AG04449 (cell line): ENCODE results near the gene FAM237B.
A peak's percentile ranks its signal among the peaks of the same experiment; 100 is the strongest.
"Not testable (repeated sequence)": the region's sequence is repeated elsewhere in the genome, so short reads cannot be mapped to it uniquely, and the experiment has no call there.

Experiments
- CTCF ChIA-PET: fragments of 350-600 bp; formaldehyde crosslinking; extraction: SDS; loops from one replicate; lab custom pipeline; 2021; ENCODE audit warnings: antibody characterized with exemption; lab: Yijun Ruan, JAX
- POLR2A ChIA-PET: fragments of 400-600, 350-600 bp; formaldehyde crosslinking; extraction: SDS; loops from one replicate; lab custom pipeline; 2020; ENCODE audit warnings: antibody characterized with exemption, inconsistent platforms; lab: Yijun Ruan, JAX
- DNase-seq: peaks from one replicate; pipeline ENCODE4 v3.0.0-alpha.2; 2010; ENCODE audit warnings: low read depth, low spot score
- H3K4me3 ChIP-seq: 2 replicates; pipeline ENCODE4 v1.5.1; 2011; ENCODE audit warnings: low read depth, mild to moderate bottlenecking, control low read depth, low read length
- TF ChIP-seq, protein P1 (sequence below): IDR thresholded peaks from one replicate; pipeline ENCODE4 v1.5.1; 2011; ENCODE audit warnings: mild to moderate bottlenecking, moderate library complexity, low read length, control low read depth, inconsistent platforms; ENCODE audit not compliant: insufficient read depth; ENCODE audit errors: missing control alignments

FAM237B gene

DNA sequence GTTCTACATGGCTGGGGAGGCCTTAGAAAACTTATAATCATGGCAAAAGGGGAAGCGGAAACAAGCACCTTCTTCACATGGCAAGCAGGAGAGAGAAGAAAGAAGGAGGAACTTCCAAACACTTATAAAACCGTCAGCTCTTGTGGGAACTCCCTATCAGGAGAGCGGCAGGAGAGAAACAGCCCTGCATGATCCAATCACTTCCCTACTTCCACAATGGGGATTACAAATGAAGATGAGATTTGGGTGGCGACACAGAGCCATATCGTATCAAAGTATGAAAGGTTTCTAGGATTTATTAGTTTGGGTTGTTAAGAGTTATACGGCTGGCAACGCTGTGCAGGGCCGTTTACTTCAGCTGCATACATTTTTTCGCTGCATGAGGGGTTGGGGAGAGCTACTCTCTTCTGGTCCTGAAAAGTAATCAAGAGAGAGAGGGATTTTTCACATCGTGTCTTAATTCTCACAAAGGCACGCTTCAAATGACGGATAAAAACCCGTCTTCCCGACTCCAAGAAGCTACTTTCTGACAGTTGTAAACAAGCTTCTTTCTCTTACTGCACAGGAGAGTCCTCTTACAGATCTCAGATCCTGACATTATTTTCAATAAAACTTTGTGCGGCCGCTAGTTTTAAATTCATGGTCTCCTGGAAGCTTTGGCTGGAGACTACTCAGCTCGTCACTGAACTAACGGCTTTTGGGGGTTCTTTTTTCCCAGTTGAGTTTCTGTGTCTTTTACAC, 24.7 kb upstream of the FAM237B start:
- ChIA-PET CTCF (interaction anchor here (0.7 to 2.5 kb wide), 29 partner anchors 9 to 192 kb away, joined by 3 to 12 read pairs (median 4); partner anchors contain the start of genes CLDN12 and STEAP2), POLR2A (interaction anchor here (0.6 to 1.0 kb wide), 4 partner anchors 28 to 58 kb away, joined by 3 to 4 read pairs (median 4); partner anchors contain the start of gene CLDN12)
- DNase-seq = no peak
- TF ChIP-seq, protein P1, sequence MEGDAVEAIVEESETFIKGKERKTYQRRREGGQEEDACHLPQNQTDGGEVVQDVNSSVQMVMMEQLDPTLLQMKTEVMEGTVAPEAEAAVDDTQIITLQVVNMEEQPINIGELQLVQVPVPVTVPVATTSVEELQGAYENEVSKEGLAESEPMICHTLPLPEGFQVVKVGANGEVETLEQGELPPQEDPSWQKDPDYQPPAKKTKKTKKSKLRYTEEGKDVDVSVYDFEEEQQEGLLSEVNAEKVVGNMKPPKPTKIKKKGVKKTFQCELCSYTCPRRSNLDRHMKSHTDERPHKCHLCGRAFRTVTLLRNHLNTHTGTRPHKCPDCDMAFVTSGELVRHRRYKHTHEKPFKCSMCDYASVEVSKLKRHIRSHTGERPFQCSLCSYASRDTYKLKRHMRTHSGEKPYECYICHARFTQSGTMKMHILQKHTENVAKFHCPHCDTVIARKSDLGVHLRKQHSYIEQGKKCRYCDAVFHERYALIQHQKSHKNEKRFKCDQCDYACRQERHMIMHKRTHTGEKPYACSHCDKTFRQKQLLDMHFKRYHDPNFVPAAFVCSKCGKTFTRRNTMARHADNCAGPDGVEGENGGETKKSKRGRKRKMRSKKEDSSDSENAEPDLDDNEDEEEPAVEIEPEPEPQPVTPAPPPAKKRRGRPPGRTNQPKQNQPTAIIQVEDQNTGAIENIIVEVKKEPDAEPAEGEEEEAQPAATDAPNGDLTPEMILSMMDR = no peak
- peak overlapping the region; percentile 96 for H3K4me3 ChIP-seq

DNA sequence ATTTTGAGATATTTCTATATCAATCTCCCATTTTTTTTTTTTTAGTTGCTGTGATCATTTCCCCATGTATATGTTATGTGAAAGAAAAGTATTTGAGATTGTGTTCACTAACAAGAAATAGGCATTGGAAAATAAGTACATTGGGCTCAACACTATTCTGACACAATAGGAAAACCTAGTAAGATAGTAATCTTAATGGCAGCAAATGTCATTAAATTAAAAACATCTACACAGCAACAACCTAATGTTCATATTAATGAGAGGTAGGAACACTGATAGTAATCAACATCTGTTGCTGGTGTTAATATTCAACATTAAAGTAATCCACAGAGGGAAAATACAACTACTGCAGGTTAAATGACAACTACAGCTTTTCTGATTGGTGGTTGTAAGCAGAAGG, 23.9 kb upstream of the FAM237B start:
- H3K4me3 ChIP-seq = no peak overlapping the region
- ChIA-PET POLR2A (interaction anchor here (1.0 kb wide), 1 partner anchor 59 kb away, joined by 4 read pairs; the partner anchor contains the start of gene CLDN12), CTCF (interaction anchor here (1.0 to 2.5 kb wide), 11 partner anchors 8 to 191 kb away, joined by 3 to 12 read pairs (median 6); partner anchors contain the start of gene STEAP1)
- no peak for DNase-seq
- TF ChIP-seq, protein P1 = no peak

DNA sequence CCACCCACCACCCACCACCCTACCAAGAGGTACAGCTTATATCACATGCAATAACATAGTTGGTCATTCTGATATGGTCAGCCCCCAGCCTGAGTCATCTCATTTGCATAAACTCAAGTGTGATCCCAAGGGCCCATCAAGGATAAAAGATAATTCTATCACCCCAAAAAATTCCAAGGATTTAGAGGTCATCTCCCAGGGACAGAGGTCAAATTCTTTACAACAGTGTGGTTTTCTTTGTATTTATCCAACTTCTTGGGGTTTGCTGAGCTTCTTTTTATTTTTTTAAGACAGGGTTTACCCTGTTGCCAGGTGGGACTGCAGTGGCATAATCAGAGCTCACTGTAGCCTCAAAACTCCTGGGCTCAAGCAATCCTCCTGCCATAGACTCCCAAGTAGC, 16.0 kb upstream of the FAM237B start:
- H3K4me3 ChIP-seq = no peak overlapping the region
- CTCF ChIA-PET = interaction anchor here (1.6 kb wide), 1 partner anchor 9 kb away, joined by 10 read pairs; the partner anchor contains the start of gene GTPBP10
- no peak for DNase-seq
- TF ChIP-seq, protein P1 = no peak
- POLR2A ChIA-PET = no interaction called here

- H3K4me3 ChIP-seq, POLR2A ChIA-PET, DNase-seq: not testable (repeated sequence)
- CTCF ChIA-PET = interaction anchor here (1.5 kb wide), 1 partner anchor 11 kb away, joined by 8 read pairs; the partner anchor contains the start of gene GTPBP10
These were observed 13.8 kb upstream of the FAM237B start for GRCh38 chr7:90334926-90335325.

- ChIA-PET POLR2A (no interaction called here), CTCF (interaction anchor here (1.5 kb wide), 1 partner anchor 12 kb away, joined by 8 read pairs; the partner anchor contains the start of gene GTPBP10)
These were observed 13.2 kb upstream of the FAM237B start for GRCh38 chr7:90334193-90334843.

GRCh38 chr7:90326500-90326899, 5.4 kb upstream of the FAM237B start:
- DNase-seq = no peak
- H3K4me3 ChIP-seq = no peak overlapping the region
- ChIA-PET CTCF (no interaction called here), POLR2A (no interaction called here)
- TF ChIP-seq, protein P1 = no peak

More at GRCh38 chr7:90334193-90334843, 13.2 kb upstream of the FAM237B start:
- no peak for DNase-seq
- no peak overlapping the region for H3K4me3 ChIP-seq
- TF ChIP-seq, protein P1 = no peak
